ENCODE data around the gene IFNA7.

GRCh38 chr9:21234153-21234687 is 32.2 kb upstream of the IFNA7 start:
- TF ChIP-seq, protein P1, sequence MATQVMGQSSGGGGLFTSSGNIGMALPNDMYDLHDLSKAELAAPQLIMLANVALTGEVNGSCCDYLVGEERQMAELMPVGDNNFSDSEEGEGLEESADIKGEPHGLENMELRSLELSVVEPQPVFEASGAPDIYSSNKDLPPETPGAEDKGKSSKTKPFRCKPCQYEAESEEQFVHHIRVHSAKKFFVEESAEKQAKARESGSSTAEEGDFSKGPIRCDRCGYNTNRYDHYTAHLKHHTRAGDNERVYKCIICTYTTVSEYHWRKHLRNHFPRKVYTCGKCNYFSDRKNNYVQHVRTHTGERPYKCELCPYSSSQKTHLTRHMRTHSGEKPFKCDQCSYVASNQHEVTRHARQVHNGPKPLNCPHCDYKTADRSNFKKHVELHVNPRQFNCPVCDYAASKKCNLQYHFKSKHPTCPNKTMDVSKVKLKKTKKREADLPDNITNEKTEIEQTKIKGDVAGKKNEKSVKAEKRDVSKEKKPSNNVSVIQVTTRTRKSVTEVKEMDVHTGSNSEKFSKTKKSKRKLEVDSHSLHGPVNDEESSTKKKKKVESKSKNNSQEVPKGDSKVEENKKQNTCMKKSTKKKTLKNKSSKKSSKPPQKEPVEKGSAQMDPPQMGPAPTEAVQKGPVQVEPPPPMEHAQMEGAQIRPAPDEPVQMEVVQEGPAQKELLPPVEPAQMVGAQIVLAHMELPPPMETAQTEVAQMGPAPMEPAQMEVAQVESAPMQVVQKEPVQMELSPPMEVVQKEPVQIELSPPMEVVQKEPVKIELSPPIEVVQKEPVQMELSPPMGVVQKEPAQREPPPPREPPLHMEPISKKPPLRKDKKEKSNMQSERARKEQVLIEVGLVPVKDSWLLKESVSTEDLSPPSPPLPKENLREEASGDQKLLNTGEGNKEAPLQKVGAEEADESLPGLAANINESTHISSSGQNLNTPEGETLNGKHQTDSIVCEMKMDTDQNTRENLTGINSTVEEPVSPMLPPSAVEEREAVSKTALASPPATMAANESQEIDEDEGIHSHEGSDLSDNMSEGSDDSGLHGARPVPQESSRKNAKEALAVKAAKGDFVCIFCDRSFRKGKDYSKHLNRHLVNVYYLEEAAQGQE (IDR thresholded peaks at IDR 0.05; ENCODE audit: insufficient read depth in 1 of 2, low read depth in 2 of 2, low read length in 2 of 2), result no peak
- no peak for TF ChIP-seq POLR2AphosphoS5 (IDR thresholded peaks at IDR 0.05; ENCODE audit: low read depth, low read length)
- no peak for TF ChIP-seq TAF1 (IDR thresholded peaks at IDR 0.05; ENCODE audit: borderline replicate concordance, insufficient read depth, low read length)
- TF ChIP-seq SIN3A (IDR thresholded peaks at IDR 0.05; ENCODE audit: borderline replicate concordance, insufficient read depth, low read length), result no peak
- no peak for TF ChIP-seq FOXP2 (optimal IDR thresholded peaks at IDR 0.05; ENCODE audit: borderline replicate concordance, extremely low read depth, extremely low read length, insufficient read depth)

All from PFSK-1 (cell line).